GOT3 (cell line): Measurements from ENCODE around the gene SMIM33.
"Not testable (repeated sequence)": the region's sequence is repeated elsewhere in the genome, so short reads cannot be mapped to it uniquely, and the experiment has no call there.

ENCODE experiments used
- DNase-seq: peaks from one replicate; lab custom pipeline; 2025; ENCODE audit warnings: mixed read lengths; lab: John Stamatoyannopoulos, UW

SMIM33 gene

GRCh38 chr5:139482050-139482889 is 11.5 kb downstream of the SMIM33 start, which contains the start of gene STING1:
TSS of gene STING1 (minus strand) at chr5:139482758. CDS start at chr5:139481704, 1,054 bp downstream.
- DNase-seq = peak; percentile 53

GRCh38 chr5:139482890-139483208 is 12.0 kb downstream of the SMIM33 start:
- DNase-seq = not testable (repeated sequence)

GRCh38 chr5:139486201-139486600 is 15.4 kb downstream of the SMIM33 start:
- no peak for DNase-seq

- DNase-seq = no peak
Observed at GRCh38 chr5:139488260-139488659, 17.5 kb downstream of the SMIM33 start.

GRCh38 chr5:139492700-139493192 is 21.9 kb downstream of the SMIM33 start:
- DNase-seq = no peak

GRCh38 chr5:139494256-139494655 is 23.5 kb downstream of the SMIM33 start:
- DNase-seq = no peak

GRCh38 chr5:139494832-139495231 is 24.0 kb downstream of the SMIM33 start:
- no peak for DNase-seq

- DNase-seq = no peak
Observed at GRCh38 chr5:139495638-139496435, 25.0 kb downstream of the SMIM33 start.

- no peak for DNase-seq
Observed at GRCh38 chr5:139501381-139501780, 30.6 kb downstream of the SMIM33 start.

- not testable (repeated sequence) for DNase-seq
Observed at GRCh38 chr5:139503036-139503817, 32.4 kb downstream of the SMIM33 start.

GRCh38 chr5:139503879-139504278 is 33.1 kb downstream of the SMIM33 start:
- DNase-seq = not testable (repeated sequence)

- DNase-seq = not testable (repeated sequence)
Observed at GRCh38 chr5:139504722-139505121, 33.9 kb downstream of the SMIM33 start.

- DNase-seq = no peak
Observed at GRCh38 chr5:139512786-139513390, 42.1 kb downstream of the SMIM33 start.

GRCh38 chr5:139513434-139513833 is 42.6 kb downstream of the SMIM33 start:
- peak; percentile 26 for DNase-seq

GRCh38 chr5:139513852-139514485 is 43.2 kb downstream of the SMIM33 start:
- DNase-seq = no peak

- DNase-seq = no peak
Observed at GRCh38 chr5:139514486-139514856, 43.7 kb downstream of the SMIM33 start.

- peak; percentile 85 for DNase-seq
Observed at GRCh38 chr5:139517683-139518564, 47.1 kb downstream of the SMIM33 start.
